Parathyroid adenoma (tissue), 2 donors: ENCODE measurements around the gene MLPH.

Experiments
- H2AFZ ChIP-seq: fragments of 300-600 bp; sonication (generic); one replicate; pipeline ENCODE4 v1.7.0; 2017; ENCODE audit warnings: antibody characterized with exemption, mild to moderate bottlenecking
- H3K27ac ChIP-seq: fragments of 300-600 bp; sonication (generic); one replicate; pipeline ENCODE4 v1.7.0; 2017
- H3K27me3 ChIP-seq: fragments of 300-600 bp; sonication (generic); one replicate; pipeline ENCODE4 v1.7.0; 2017; ENCODE audit warnings: low read length; ENCODE audit not compliant: control insufficient read depth, insufficient read depth
- H3K36me3 ChIP-seq: fragments of 300-600 bp; sonication (generic); one replicate; pipeline ENCODE4 v1.7.0; 2017; ENCODE audit warnings: low read length; ENCODE audit not compliant: control insufficient read depth, insufficient read depth
- H3K4me1 ChIP-seq: fragments of 300-600 bp; sonication (generic); one replicate; pipeline ENCODE4 v1.7.0; 2017; ENCODE audit warnings: control low read depth
- H3K4me2 ChIP-seq: fragments of 300-600 bp; sonication (generic); one replicate; pipeline ENCODE4 v1.7.0; 2017; ENCODE audit warnings: low read length
- H3K4me3 ChIP-seq: fragments of 300-600 bp; sonication (generic); one replicate; pipeline ENCODE4 v1.7.0; 2017; ENCODE audit warnings: low read depth, low read length
- H3K79me2 ChIP-seq: fragments of 300-600 bp; sonication (generic); one replicate; pipeline ENCODE4 v1.7.0; 2017; ENCODE audit warnings: control low read depth
- H3K9ac ChIP-seq: fragments of 300-600 bp; sonication (generic); one replicate; pipeline ENCODE4 v1.7.0; 2017; ENCODE audit warnings: mild to moderate bottlenecking
- H3K9me3 ChIP-seq: fragments of 300-600 bp; sonication (generic); one replicate; pipeline ENCODE4 v1.7.0; 2017; ENCODE audit warnings: low read length; ENCODE audit not compliant: control insufficient read depth
- CTCF ChIP-seq: fragments of 300-600 bp; sonication (generic); IDR thresholded peaks from one replicate; pipeline ENCODE4 v1.7.0; 2017; ENCODE audit warnings: antibody characterized with exemption, mild to moderate bottlenecking
- donor health status: primary hyperparathyroidism.

Gene MLPH

GRCh38 chr2:237601453-237602116 is 114.5 kb downstream of the MLPH start:
- Histone ChIP-seq H3K4me3 (no peak overlapping the region), H3K4me1 (peaks cover 11% of the 10 kb centered on the region), H3K9me3 (no peaks in the 10 kb centered on the region), H3K79me2 (no peaks in the 10 kb centered on the region), H3K27ac (no peak overlapping the region), H2AFZ (no peak overlapping the region), H3K27me3 (no peaks in the 10 kb centered on the region), H3K4me2 (no peak overlapping the region), H3K9ac (no peak overlapping the region), H3K36me3 (no peaks in the 10 kb centered on the region)
- TF ChIP-seq CTCF = no peak

- H3K36me3 ChIP-seq = no peaks in the 10 kb centered on the region
- peaks cover 11% of the 10 kb centered on the region for H3K4me1 ChIP-seq
- no peaks in the 10 kb centered on the region for H3K79me2 ChIP-seq
- H3K27ac ChIP-seq = no peak overlapping the region
- H3K27me3 ChIP-seq = no peaks in the 10 kb centered on the region
- H3K9ac ChIP-seq = no peak overlapping the region
- no peak overlapping the region for H3K4me2 ChIP-seq
- H3K9me3 ChIP-seq = no peaks in the 10 kb centered on the region
- no peak overlapping the region for H2AFZ ChIP-seq
- TF ChIP-seq CTCF = no peak
- no peak overlapping the region for H3K4me3 ChIP-seq
Observed at GRCh38 chr2:237602409-237602808, 115.4 kb downstream of the MLPH start.

- no peak overlapping the region for H3K4me3 ChIP-seq
- H3K9ac ChIP-seq = no peak overlapping the region
- no peak for TF ChIP-seq CTCF
- peak overlapping the region; percentile 9 for H2AFZ ChIP-seq
- no peaks in the 10 kb centered on the region for H3K9me3 ChIP-seq
- H3K27me3 ChIP-seq = no peaks in the 10 kb centered on the region
- no peak overlapping the region for H3K27ac ChIP-seq
- H3K4me1 ChIP-seq = peaks cover 11% of the 10 kb centered on the region
- H3K36me3 ChIP-seq = no peaks in the 10 kb centered on the region
- no peaks in the 10 kb centered on the region for H3K79me2 ChIP-seq
- no peak overlapping the region for H3K4me2 ChIP-seq
Observed at GRCh38 chr2:237603049-237603717, 116.1 kb downstream of the MLPH start.

- peaks cover 11% of the 10 kb centered on the region for H3K4me1 ChIP-seq
- no peak overlapping the region for H3K4me2 ChIP-seq
- H3K36me3 ChIP-seq = no peaks in the 10 kb centered on the region
- H3K27ac ChIP-seq = peak overlapping the region; percentile 64
- H3K27me3 ChIP-seq = no peaks in the 10 kb centered on the region
- peak overlapping the region; percentile 9 for H2AFZ ChIP-seq
- no peak overlapping the region for H3K4me3 ChIP-seq
- no peak overlapping the region for H3K9ac ChIP-seq
- H3K79me2 ChIP-seq = no peaks in the 10 kb centered on the region
- H3K9me3 ChIP-seq = no peaks in the 10 kb centered on the region
- no peak for TF ChIP-seq CTCF
Observed at GRCh38 chr2:237603718-237604362, 116.8 kb downstream of the MLPH start.
